ENCODE data around the gene ATXN3L.

GRCh38 chrX:13364230-13364857 lies 44.5 kb upstream of the ATXN3L start:
- TF ChIP-seq SUZ12 (IDR thresholded peaks at IDR 0.05; ENCODE audit: extremely low read depth, insufficient read depth, insufficient read length) (no peak), YY1 (IDR thresholded peaks at IDR 0.05; ENCODE audit: insufficient read depth, insufficient read length) (no peak), ZNF274 (IDR thresholded peaks at IDR 0.05; ENCODE audit: low read depth, low read length) (no peak)
